PFSK-1 (cell line): ENCODE data around the gene ERC1.

Source experiments
- FOXP2 ChIP-seq: optimal IDR thresholded peaks from 2 replicates; pipeline ENCODE3; 2011; ENCODE audit warnings: borderline replicate concordance, control low read depth, inconsistent platforms; ENCODE audit not compliant: insufficient read depth; ENCODE audit errors: extremely low read length, extremely low read depth
- POLR2AphosphoS5 ChIP-seq: IDR thresholded peaks from 2 replicates; pipeline ENCODE4 v1.6.1; 2012; ENCODE audit warnings: low read depth, mild to moderate bottlenecking, control low read depth, low read length, moderate library complexity
- REST ChIP-seq, 2 experiments: IDR thresholded peaks; 2 replicates each; pipeline versions ENCODE4 v1.6.1 to v1.8.0; 2011 to 2012; ENCODE audit warnings: low read depth in 2 of 2, low read length in 2 of 2, control low read depth in 1 of 2, inconsistent platforms in 1 of 2, mild to moderate bottlenecking in 1 of 2, moderate library complexity in 1 of 2; ENCODE audit not compliant: insufficient read depth in 1 of 2
- SIN3A ChIP-seq: IDR thresholded peaks from 2 replicates; pipeline ENCODE4 v1.6.1; 2012; ENCODE audit warnings: mild to moderate bottlenecking, low read length, moderate library complexity, borderline replicate concordance; ENCODE audit not compliant: insufficient read depth
- TAF1 ChIP-seq: IDR thresholded peaks from 2 replicates; pipeline ENCODE4 v1.6.1; 2012; ENCODE audit warnings: low read length, control low read depth, borderline replicate concordance; ENCODE audit not compliant: insufficient read depth

The ERC1 gene

GRCh38 chr12:1186298-1186697 lies 195.3 kb downstream of the ERC1 start:
- TF ChIP-seq POLR2AphosphoS5 (no peak), SIN3A (no peak), REST (IDR thresholded peaks at IDR 0.05; ENCODE audit: insufficient read depth in 1 of 2, low read depth in 2 of 2, low read length in 2 of 2) (no peak), FOXP2 (no peak), TAF1 (no peak)

GRCh38 chr12:1188016-1188415 lies 197.0 kb downstream of the ERC1 start:
- TF ChIP-seq REST (IDR thresholded peaks at IDR 0.05; ENCODE audit: insufficient read depth in 1 of 2, low read depth in 2 of 2, low read length in 2 of 2) (no peak), SIN3A (no peak), POLR2AphosphoS5 (no peak), FOXP2 (no peak), TAF1 (no peak)

GRCh38 chr12:1189163-1189562 lies 198.1 kb downstream of the ERC1 start:
- TF ChIP-seq TAF1: no peak
- no peak for TF ChIP-seq REST (IDR thresholded peaks at IDR 0.05; ENCODE audit: insufficient read depth in 1 of 2, low read depth in 2 of 2, low read length in 2 of 2)
- TF ChIP-seq SIN3A: no peak
- no peak for TF ChIP-seq POLR2AphosphoS5
- no peak for TF ChIP-seq FOXP2

GRCh38 chr12:1195513-1195912 lies 204.5 kb downstream of the ERC1 start:
- TF ChIP-seq REST (IDR thresholded peaks at IDR 0.05; ENCODE audit: insufficient read depth in 1 of 2, low read depth in 2 of 2, low read length in 2 of 2): no peak
- no peak for TF ChIP-seq FOXP2
- no peak for TF ChIP-seq TAF1
- no peak for TF ChIP-seq POLR2AphosphoS5
- no peak for TF ChIP-seq SIN3A
